Neural cell (in vitro differentiated cells): ENCODE measurements around the gene NOC2L.

Experiments
- CTCF ChIP-seq: fragments of 450-650 bp; IDR thresholded peaks from 2 replicates; pipeline ENCODE4 v1.5.1; 2014; ENCODE audit warnings: antibody characterized with exemption, mild to moderate bottlenecking, moderate library complexity; ENCODE audit not compliant: poor library complexity, severe bottlenecking
- EZH2 ChIP-seq: fragments of 200-600, 300-800 bp; shearing (Covaris generic), sonication (generic); IDR thresholded peaks from 2 replicates; pipeline ENCODE4 v1.6.1; 2014; ENCODE audit warnings: antibody characterized with exemption, low read length, borderline replicate concordance, mild to moderate bottlenecking; ENCODE audit not compliant: insufficient read depth, poor library complexity, severe bottlenecking
- POLR2AphosphoS5 ChIP-seq: IDR thresholded peaks from 2 replicates; pipeline ENCODE4 v1.6.1; 2012
- RAD21 ChIP-seq: fragments of 450-650 bp; conservative IDR thresholded peaks from 2 replicates; pipeline ENCODE4 v1.6.1; 2014; ENCODE audit warnings: antibody characterized with exemption, mild to moderate bottlenecking, moderate library complexity
- REST ChIP-seq: IDR thresholded peaks from 2 replicates; pipeline ENCODE4 v1.6.1; 2012; ENCODE audit warnings: borderline replicate concordance
- TAF1 ChIP-seq: IDR thresholded peaks from 2 replicates; pipeline ENCODE4 v1.6.1; 2012; ENCODE audit warnings: low read depth

GRCh38 chr1:910881-911721 lies 48.0 kb downstream of the NOC2L start:
- no peak for TF ChIP-seq POLR2AphosphoS5
- TF ChIP-seq CTCF, result no peak
- TF ChIP-seq EZH2, result no peak
- no peak for TF ChIP-seq TAF1
- no peak for TF ChIP-seq REST
- no peak for TF ChIP-seq RAD21
